ENCODE data around the gene LYPD3.
A peak's percentile ranks its signal among the peaks of the same experiment; 100 is the strongest.
"Not testable (repeated sequence)": the region's sequence is repeated elsewhere in the genome, so short reads cannot be mapped to it uniquely, and the experiment has no call there.

The LYPD3 gene

DNA sequence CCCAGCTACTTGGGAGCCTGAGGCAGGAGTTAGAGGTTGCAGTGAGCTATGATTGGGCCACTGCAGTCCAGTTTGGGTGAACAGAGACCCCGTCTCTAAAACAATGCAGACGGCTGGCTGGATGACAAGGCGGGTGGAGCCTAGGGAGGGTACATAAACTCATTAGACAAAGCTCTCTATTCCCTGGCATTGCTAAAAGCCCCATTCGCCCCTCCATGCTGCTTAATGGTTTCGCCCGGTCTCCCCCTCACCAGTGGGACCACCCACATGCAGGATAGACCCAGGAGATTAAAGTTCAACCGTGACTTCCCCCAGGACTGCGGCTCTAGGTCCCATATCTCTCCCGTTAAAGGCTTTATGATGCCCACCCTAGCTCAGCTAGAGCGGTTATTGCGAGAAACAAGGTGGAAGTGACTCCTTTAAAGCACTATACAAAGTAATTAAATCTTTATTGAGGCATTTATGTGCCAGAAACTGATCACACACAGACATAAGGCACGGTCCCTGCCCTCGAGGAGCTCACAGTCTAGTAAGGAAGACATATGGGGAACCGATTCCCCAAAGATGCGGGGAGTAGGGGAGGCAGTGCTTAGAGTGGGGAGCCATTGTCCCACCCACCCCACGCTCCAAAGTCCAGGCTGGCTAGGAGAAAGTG, 4.9 kb downstream of the LYPD3 start:
- Mint-ChIP-seq H3K4me1 (ENCODE audit: low read depth) (peaks cover 30% of the 10 kb centered on the region), H3K27me3 (no peaks in the 10 kb centered on the region), H3K4me3 (peak overlapping the region; percentile 38), H3K27ac (no peak overlapping the region), H3K36me3 (peaks cover 2% of the 10 kb centered on the region), H3K9me3 (ENCODE audit: low read depth) (no peaks in the 10 kb centered on the region)

GRCh38 chr19:43457809-43458208, 7.6 kb downstream of the LYPD3 start:
- Mint-ChIP-seq H3K4me1 (ENCODE audit: low read depth) (peaks cover 20% of the 10 kb centered on the region), H3K4me3 (no peak overlapping the region), H3K36me3 (peaks cover 2% of the 10 kb centered on the region), H3K9me3 (ENCODE audit: low read depth) (no peaks in the 10 kb centered on the region), H3K27ac (no peak overlapping the region), H3K27me3 (no peaks in the 10 kb centered on the region)

GRCh38 chr19:43455321-43456113, 9.9 kb downstream of the LYPD3 start:
- Mint-ChIP-seq H3K4me1 (ENCODE audit: low read depth) (peaks cover 4% of the 10 kb centered on the region), H3K9me3 (ENCODE audit: low read depth) (no peaks in the 10 kb centered on the region), H3K27me3 (no peaks in the 10 kb centered on the region), H3K36me3 (peaks cover 2% of the 10 kb centered on the region), H3K27ac (no peak overlapping the region), H3K4me3 (no peak overlapping the region)

- no peaks in the 10 kb centered on the region for H3K36me3 Mint-ChIP-seq
- H3K27ac Mint-ChIP-seq = no peak overlapping the region
- no peaks in the 10 kb centered on the region for H3K9me3 Mint-ChIP-seq (ENCODE audit: low read depth)
Measured at GRCh38 chr19:43454031-43454430, 11.4 kb downstream of the LYPD3 start.

DNA sequence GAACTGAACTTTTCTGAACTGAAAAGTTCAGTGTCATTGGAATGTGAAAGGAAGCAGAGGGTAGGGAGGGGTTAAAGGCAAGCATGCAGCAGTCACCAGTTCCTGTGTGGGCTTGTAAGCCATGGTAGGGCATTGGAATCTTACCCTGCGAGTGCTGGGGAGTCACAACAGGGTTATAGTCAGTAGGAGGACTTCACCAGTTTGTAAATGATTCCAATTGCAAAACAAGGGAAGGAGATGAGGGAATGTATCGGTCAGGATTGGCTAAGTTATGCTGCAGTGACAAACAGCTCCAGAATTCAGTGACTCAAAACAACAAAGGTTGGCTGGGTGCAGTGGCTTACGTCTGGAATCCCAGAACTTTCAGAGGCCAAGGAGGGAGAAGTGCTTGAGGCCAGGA, 12.8 kb downstream of the LYPD3 start:
- Mint-ChIP-seq H3K9me3 (ENCODE audit: low read depth) (no peaks in the 10 kb centered on the region), H3K36me3 (no peaks in the 10 kb centered on the region), H3K27me3 (no peaks in the 10 kb centered on the region), H3K4me1 (ENCODE audit: low read depth) (peaks cover 4% of the 10 kb centered on the region), H3K4me3 (no peak overlapping the region), H3K27ac (no peak overlapping the region)

More at GRCh38 chr19:43454031-43454430, 11.4 kb downstream of the LYPD3 start:
- Mint-ChIP-seq H3K4me3 (no peak overlapping the region), H3K27me3 (no peaks in the 10 kb centered on the region), H3K4me1 (ENCODE audit: low read depth) (peaks cover 4% of the 10 kb centered on the region)

DNA sequence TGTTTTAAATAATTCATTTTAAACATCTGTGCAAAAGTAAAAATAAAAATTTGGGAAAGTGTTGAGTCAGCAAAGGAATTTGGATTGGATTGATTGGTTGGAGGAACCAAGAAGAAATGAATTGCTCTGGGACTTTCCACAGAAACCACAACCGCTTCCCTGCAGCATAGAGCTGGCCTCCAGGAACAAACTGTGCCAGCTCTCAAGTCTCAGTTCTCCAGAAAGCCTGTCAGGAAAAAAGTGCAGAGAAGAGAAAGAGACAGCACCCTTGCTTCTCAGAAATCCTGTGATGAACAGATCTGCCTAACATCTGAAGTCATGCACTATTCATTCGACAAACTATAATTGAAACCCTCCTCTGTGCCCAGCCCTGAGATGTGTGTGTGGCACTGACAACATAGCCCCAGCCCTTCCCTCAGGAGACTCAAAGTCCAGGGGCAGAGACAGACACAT, 14.8 kb downstream of the LYPD3 start:
- peak overlapping the region; percentile 22 for H3K27ac Mint-ChIP-seq
- no peaks in the 10 kb centered on the region for H3K9me3 Mint-ChIP-seq (ENCODE audit: low read depth)
- H3K4me1 Mint-ChIP-seq (ENCODE audit: low read depth) = peaks cover 10% of the 10 kb centered on the region
- H3K4me3 Mint-ChIP-seq = no peak overlapping the region
- H3K36me3 Mint-ChIP-seq = no peaks in the 10 kb centered on the region
- H3K27me3 Mint-ChIP-seq = no peaks in the 10 kb centered on the region

- Mint-ChIP-seq H3K27ac (no peak overlapping the region), H3K27me3 (no peaks in the 10 kb centered on the region), H3K4me1 (ENCODE audit: low read depth) (peaks cover 18% of the 10 kb centered on the region), H3K36me3 (no peaks in the 10 kb centered on the region), H3K4me3 (no peak overlapping the region), H3K9me3 (ENCODE audit: low read depth) (no peaks in the 10 kb centered on the region)
Measured at GRCh38 chr19:43447655-43448054, 17.8 kb downstream of the LYPD3 start.

DNA sequence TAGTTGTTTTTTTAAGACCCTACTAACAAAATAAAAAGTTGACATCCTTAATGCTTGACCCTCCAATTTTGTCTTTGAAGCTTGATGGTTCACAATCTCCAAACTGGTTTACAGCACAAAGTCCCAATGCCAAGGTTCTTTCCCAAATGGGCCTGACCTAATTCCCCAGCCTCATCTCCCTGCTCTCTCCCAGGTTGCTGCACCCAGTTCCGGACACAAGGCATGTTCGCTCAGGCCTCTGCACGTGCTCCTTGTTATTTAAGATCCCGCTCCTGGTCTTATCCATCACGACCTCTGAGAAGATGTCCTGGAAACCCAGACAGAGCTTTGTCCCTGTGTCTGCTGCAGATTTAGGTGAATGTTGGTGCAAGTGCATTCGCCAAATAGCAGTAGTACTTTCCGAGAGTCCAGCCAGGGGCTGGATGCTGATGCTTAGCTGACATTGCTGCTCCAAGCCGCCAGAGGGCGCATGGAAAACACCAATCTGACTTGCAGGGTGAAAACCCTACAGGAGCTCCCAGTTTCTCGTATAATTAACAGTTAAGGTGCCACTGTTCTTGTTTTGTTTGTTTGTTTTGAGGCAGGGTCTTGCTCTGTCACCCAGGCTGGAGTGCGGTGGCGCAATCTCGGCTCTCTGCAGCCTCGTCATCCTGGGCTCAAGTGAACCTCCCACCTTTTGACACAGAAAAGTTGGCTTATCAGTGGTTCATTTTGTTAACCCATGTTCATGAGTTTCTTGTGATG, 18.5 kb downstream of the LYPD3 start:
- Mint-ChIP-seq H3K27ac (no peak overlapping the region), H3K4me1 (ENCODE audit: low read depth) (peaks cover 19% of the 10 kb centered on the region), H3K36me3 (no peaks in the 10 kb centered on the region), H3K9me3 (ENCODE audit: low read depth) (no peaks in the 10 kb centered on the region), H3K27me3 (no peaks in the 10 kb centered on the region), H3K4me3 (no peak overlapping the region)

GRCh38 chr19:43445426-43445825, 20.0 kb downstream of the LYPD3 start:
- Mint-ChIP-seq H3K4me1 (ENCODE audit: low read depth) (peaks cover 20% of the 10 kb centered on the region), H3K4me3 (no peak overlapping the region), H3K27ac (no peak overlapping the region), H3K9me3 (ENCODE audit: low read depth) (no peaks in the 10 kb centered on the region), H3K27me3 (no peaks in the 10 kb centered on the region), H3K36me3 (no peaks in the 10 kb centered on the region)

DNA sequence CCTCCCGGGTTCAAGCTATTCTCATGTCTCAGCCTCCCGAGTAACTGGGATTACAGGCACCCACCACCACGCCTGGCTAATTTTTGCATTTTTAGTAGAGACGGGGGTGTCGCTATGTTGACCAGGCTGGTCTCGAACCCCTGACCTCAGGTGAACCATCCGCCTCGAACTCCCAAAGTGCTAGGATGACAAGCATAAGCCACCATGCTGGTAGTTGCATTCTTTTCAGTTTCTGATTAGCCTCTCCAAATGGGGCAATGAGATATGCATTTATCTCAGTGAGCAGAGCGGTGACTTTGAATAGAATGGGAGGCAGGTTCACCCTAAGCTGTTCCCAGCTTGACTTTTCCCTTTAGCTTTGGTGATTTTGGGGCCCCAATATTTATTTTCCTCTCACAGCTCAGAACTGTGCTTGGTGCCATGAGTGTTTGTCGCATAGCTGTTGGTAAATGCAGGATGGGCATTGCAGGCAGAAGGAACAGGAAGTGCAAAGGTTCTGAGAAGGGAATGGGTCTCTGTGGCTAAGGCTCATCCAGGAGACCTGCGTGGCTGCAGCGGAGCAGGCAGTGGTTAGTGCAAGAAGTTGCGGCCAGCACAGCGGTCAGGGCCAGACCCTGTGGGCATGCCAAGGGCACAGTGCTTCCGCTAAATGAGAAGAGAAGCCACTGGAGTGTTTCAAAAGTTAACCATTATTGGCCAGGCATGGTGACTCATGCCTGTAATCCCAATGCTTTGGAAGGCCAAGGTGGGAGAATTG, 20.7 kb downstream of the LYPD3 start:
- Mint-ChIP-seq H3K4me3 (no peak overlapping the region), H3K9me3 (ENCODE audit: low read depth) (no peaks in the 10 kb centered on the region), H3K27me3 (no peaks in the 10 kb centered on the region), H3K36me3 (no peaks in the 10 kb centered on the region), H3K4me1 (ENCODE audit: low read depth) (peaks cover 23% of the 10 kb centered on the region), H3K27ac (no peak overlapping the region)

DNA sequence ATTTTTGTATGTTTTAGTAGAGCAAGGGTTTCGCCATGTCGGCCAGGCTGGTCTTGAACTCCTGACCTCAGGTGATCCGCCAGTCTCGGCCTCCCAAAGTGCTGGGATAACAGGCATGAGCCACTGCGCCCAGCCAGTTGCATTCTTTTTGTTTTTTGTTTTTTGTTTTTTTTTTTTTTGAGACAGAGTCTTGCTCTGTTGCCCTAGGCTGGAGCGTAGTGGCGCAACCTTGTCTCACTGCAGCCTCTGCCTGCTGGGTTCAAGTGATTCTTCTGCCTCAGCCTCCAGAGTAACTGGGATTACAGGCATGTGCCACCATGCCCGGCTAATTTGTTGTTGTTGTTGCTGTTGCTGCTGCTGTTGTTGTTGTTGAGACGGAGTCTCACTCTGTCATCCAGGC, 21.3 kb downstream of the LYPD3 start:
- H3K4me1 Mint-ChIP-seq (ENCODE audit: low read depth) = peaks cover 27% of the 10 kb centered on the region
- H3K9me3 Mint-ChIP-seq (ENCODE audit: low read depth); H3K27ac Mint-ChIP-seq: not testable (repeated sequence)

DNA sequence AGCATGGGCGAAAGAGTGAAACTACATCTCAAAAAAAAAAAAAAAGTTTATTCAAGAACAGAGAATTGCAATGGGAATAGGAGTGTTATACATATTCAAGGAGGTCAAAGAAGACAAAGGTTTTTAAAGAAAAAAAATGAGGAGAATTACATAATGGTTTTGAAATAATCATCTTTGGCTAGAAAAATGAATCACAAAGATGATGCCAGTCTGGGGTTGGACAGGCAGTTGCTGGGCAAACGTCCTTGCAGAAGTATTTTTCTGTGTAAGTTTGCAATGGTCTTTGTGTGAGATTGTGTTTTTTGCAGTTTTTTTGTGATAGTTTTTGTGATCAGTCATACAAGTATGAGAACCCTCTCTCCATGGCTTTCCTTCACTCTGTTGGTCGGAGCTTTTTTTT, 23.7 kb downstream of the LYPD3 start:
- Mint-ChIP-seq H3K4me1 (ENCODE audit: low read depth) (peaks cover 42% of the 10 kb centered on the region), H3K9me3 (ENCODE audit: low read depth) (no peaks in the 10 kb centered on the region), H3K36me3 (no peaks in the 10 kb centered on the region), H3K4me3 (no peak overlapping the region), H3K27ac (no peak overlapping the region), H3K27me3 (no peaks in the 10 kb centered on the region)

More for the DNA sequence above, 21.3 kb downstream of the LYPD3 start:
- H3K27me3 Mint-ChIP-seq, H3K4me3 Mint-ChIP-seq, H3K36me3 Mint-ChIP-seq: not testable (repeated sequence)

- Mint-ChIP-seq H3K4me1 (ENCODE audit: low read depth) (peaks cover 47% of the 10 kb centered on the region), H3K4me3 (no peak overlapping the region), H3K27ac (no peak overlapping the region), H3K9me3 (ENCODE audit: low read depth) (no peaks in the 10 kb centered on the region), H3K36me3 (no peaks in the 10 kb centered on the region), H3K27me3 (no peaks in the 10 kb centered on the region)
Measured at GRCh38 chr19:43439709-43440063, 25.7 kb downstream of the LYPD3 start.

DNA sequence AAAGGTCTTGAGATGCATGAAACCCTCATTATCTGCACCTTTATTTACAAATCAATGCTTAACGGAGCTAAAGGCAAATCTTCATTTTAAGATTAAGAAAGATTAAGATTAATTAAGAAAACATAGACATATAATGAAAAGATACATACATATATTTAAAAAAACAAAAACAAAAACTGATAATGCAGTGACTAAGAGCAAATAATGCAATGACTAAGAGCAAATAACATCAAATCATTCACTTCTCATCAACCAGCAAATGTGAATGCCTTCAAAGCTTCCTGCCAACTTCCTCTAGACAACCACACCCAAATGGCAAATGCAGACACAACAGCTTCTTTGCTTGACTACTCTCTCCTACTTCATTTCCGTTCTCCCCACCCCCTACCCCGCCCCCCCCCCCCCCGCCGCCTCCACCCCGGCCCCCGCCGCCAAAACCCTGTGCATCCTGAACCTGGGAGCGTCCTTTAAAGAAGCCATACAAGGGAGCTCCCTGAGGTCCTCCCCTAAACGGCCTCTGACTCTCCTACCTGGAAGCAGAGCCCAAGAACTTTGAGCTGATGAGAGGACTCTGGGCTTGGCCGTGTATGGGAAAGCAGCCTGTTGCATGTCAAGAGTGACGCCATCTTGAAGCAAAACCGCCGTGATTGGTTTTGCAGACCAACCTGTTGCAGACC, 26.2 kb downstream of the LYPD3 start:
- no peaks in the 10 kb centered on the region for H3K36me3 Mint-ChIP-seq
- H3K4me1 Mint-ChIP-seq (ENCODE audit: low read depth) = peaks cover 49% of the 10 kb centered on the region
- H3K27ac Mint-ChIP-seq = peak overlapping the region; percentile 28
- no peaks in the 10 kb centered on the region for H3K27me3 Mint-ChIP-seq
- peak overlapping the region; percentile 32 for H3K4me3 Mint-ChIP-seq
- H3K9me3 Mint-ChIP-seq (ENCODE audit: low read depth) = no peaks in the 10 kb centered on the region

Measured in activated naive CD8-positive, alpha-beta T cell (primary cell).